PC-3 (cell line): ENCODE measurements around the gene FOXL1. TPM values are rescaled to one million over a fixed set of nuclear protein-coding genes. Genes with fewer than 3 reads are reported as not detected.

Experiments used
- ATAC-seq: fragments of 200-7000 bp; cut with Tn5 transposase; 2 replicates; pipeline ENCODE4 v1.9.1; 2020; ENCODE audit warnings: mild to moderate bottlenecking, moderate library complexity
- BruUV-seq: library from RNA; stranded (reverse); fragments of 400-500 nt; replicated peaks from 2 replicates; lab custom pipeline; 2021; lab: Mats Ljungman, UMichigan
- CTCF ChIA-PET: fragments of 300-600 bp; sonication (Branson Sonifier 250); formaldehyde crosslinking; loops from one replicate; lab custom pipeline; 2022; ENCODE audit warnings: antibody characterized with exemption; lab: Charles Lee
- POLR2A ChIA-PET: fragments of 300-600 bp; sonication (Branson Sonifier 250); formaldehyde crosslinking; loops from one replicate; lab custom pipeline; 2022; ENCODE audit warnings: antibody characterized with exemption; ENCODE audit not compliant: unreplicated experiment; lab: Charles Lee
- DNase-seq: peaks from one replicate; pipeline ENCODE4 v3.0.0-alpha.2; 2015
- H2AFZ ChIP-seq: fragments of 300-600 bp; sonication (generic); 2 replicates; pipeline ENCODE4 v1.6.0; 2016; ENCODE audit warnings: antibody characterized with exemption, low read length
- H3F3A ChIP-seq: fragments of 300-600 bp; sonication (generic); one replicate; pipeline ENCODE4 v1.6.0; 2017; ENCODE audit warnings: antibody characterized with exemption, low read length, control low read depth, mild to moderate bottlenecking; ENCODE audit not compliant: unreplicated experiment
- H3K27ac ChIP-seq: fragments of 300-600 bp; sonication (generic); 2 replicates; pipeline ENCODE4 v1.5.1; 2016; ENCODE audit warnings: mild to moderate bottlenecking, low read length
- H3K27me3 ChIP-seq: fragments of 300-600 bp; sonication (generic); 2 replicates; pipeline ENCODE4 v1.6.1; 2016; ENCODE audit warnings: low read length, mixed read lengths
- H3K36me3 ChIP-seq: fragments of 300-600 bp; sonication (generic); 2 replicates; pipeline ENCODE4 v1.6.1; 2016; ENCODE audit warnings: low read depth, mixed run types, low read length, mixed read lengths
- H3K4me1 ChIP-seq: fragments of 300-600 bp; sonication (generic); 2 replicates; pipeline ENCODE4 v1.5.1; 2016; ENCODE audit warnings: low read length; ENCODE audit not compliant: insufficient read depth
- H3K4me2 ChIP-seq: fragments of 300-600 bp; sonication (generic); 2 replicates; pipeline ENCODE4 v1.6.0; 2016; ENCODE audit warnings: low read length
- H3K4me3 ChIP-seq: fragments of 300-600 bp; sonication (generic); 2 replicates; pipeline ENCODE4 v1.5.1; 2016; ENCODE audit warnings: mild to moderate bottlenecking, low read length, mixed read lengths
- H3K79me2 ChIP-seq: fragments of 300-600 bp; sonication (generic); 2 replicates; pipeline ENCODE4 v1.6.1; 2017; ENCODE audit warnings: low read length, mixed read lengths
- H3K9ac ChIP-seq: fragments of 300-600 bp; sonication (generic); 2 replicates; pipeline ENCODE4 v1.6.0; 2016; ENCODE audit warnings: mild to moderate bottlenecking, low read length
- H3K9me2 ChIP-seq: fragments of 300-600 bp; sonication (generic); replicated peaks from 2 replicates; pipeline ENCODE4 v1.6.1; 2016; ENCODE audit warnings: mixed run types, low read length, mixed read lengths
- H3K9me3 ChIP-seq: fragments of 300-600 bp; sonication (generic); 2 replicates; pipeline ENCODE4 v1.6.1; 2016; ENCODE audit warnings: low read length, mixed read lengths
- H4K20me1 ChIP-seq: fragments of 300-600 bp; sonication (generic); 2 replicates; pipeline ENCODE4 v1.6.1; 2016; ENCODE audit warnings: low read length, mixed read lengths
- CTCF ChIP-seq: fragments of 300-600 bp; sonication (generic); conservative IDR thresholded peaks from 2 replicates; pipeline ENCODE4 v1.5.1; 2017; ENCODE audit warnings: antibody characterized with exemption, low read depth, mild to moderate bottlenecking, low read length
- EZH2 ChIP-seq: fragments of 300-600 bp; sonication (generic); IDR thresholded peaks from one replicate; pipeline ENCODE4 v1.6.1; 2017; ENCODE audit warnings: antibody characterized with exemption, mild to moderate bottlenecking, low read length; ENCODE audit not compliant: unreplicated experiment
- EZH2phosphoT487 ChIP-seq: fragments of 300-600 bp; sonication (generic); IDR thresholded peaks from 2 replicates; pipeline ENCODE4 v1.6.1; 2018; ENCODE audit warnings: mild to moderate bottlenecking, antibody characterized with exemption, low read length, borderline replicate concordance
- intact Hi-C: fragments of 100-400 bp; cut with micrococcal nuclease; formaldehyde crosslinking; loops from 2 replicates; pipeline ENCODE4 v1.9.0; 2023
- total RNA-seq: library from RNA; depleted of rRNA; stranded (reverse); fragments of >200 nt; gene quantifications from 2 replicates; pipeline ENCODE4 v1.2.3, GENCODE V29; 2014

FOXL1 gene
- total RNA-seq, 1 experiment from 2014 or later = 8.1 TPM

GRCh38 chr16:86628614-86629013, 50.3 kb downstream of the FOXL1 start:
- Histone ChIP-seq H3K27me3 (no peaks in the 10 kb centered on the region), H3K9me2 (no peaks in the 10 kb centered on the region), H3F3A (no peaks in the 10 kb centered on the region), H3K4me2 (no peak overlapping the region), H3K4me3 (no peak overlapping the region), H3K36me3 (no peaks in the 10 kb centered on the region), H3K9ac (no peak overlapping the region), H3K79me2 (no peaks in the 10 kb centered on the region), H3K27ac (no peak overlapping the region), H4K20me1 (no peaks in the 10 kb centered on the region), H2AFZ (no peak overlapping the region), H3K4me1 (peaks cover 31% of the 10 kb centered on the region), H3K9me3 (no peaks in the 10 kb centered on the region)
- no TSS peak for BruUV-seq
- intact Hi-C loops = no loop called here
- TF ChIP-seq CTCF = no peak
- TF ChIP-seq EZH2phosphoT487 = no peak
- no peak for TF ChIP-seq EZH2
- POLR2A ChIA-PET = no interaction called here
- peak; percentile 15 for DNase-seq
- no peak for ATAC-seq
- CTCF ChIA-PET = no interaction called here

DNA sequence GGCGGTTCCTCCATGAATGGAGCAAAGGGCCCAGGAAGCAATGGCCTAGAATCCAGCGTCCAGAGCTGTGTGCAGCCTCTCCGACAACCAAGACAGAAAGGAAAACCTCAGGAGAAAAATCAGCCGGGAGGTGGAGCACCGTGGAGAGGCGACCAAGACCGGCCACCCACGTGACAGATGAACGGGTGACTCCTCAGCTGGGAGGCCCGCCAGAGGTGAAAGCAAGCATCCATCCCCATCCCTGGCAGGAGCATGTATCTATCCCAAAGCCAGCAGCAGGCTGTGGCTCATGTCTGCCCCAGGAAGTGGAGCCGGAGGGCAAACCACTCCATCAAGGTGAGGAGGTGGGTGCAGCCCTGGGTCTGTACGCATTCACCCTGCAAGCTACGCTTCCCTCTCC, 52.1 kb downstream of the FOXL1 start:
- Histone ChIP-seq H3K4me2 (0 out of 2 replicates have a peak overlapping the region, but pooled peaks have one; percentile 31), H3K36me3 (no peaks in the 10 kb centered on the region), H3K4me3 (no peak overlapping the region), H3K79me2 (no peaks in the 10 kb centered on the region), H3K9ac (peak overlapping the region; percentile 66), H3K9me2 (no peaks in the 10 kb centered on the region), H3F3A (no peaks in the 10 kb centered on the region), H3K9me3 (no peaks in the 10 kb centered on the region), H3K27ac (peak overlapping the region; percentile 98), H4K20me1 (no peaks in the 10 kb centered on the region), H3K27me3 (no peaks in the 10 kb centered on the region), H3K4me1 (peaks cover 31% of the 10 kb centered on the region), H2AFZ (no peak overlapping the region)
- DNase-seq (peak; percentile 22), ATAC-seq (peak; percentile 8)
- BruUV-seq = no TSS peak
- ChIA-PET POLR2A (interaction anchor here (0.5 to 2.7 kb wide), 3 partner anchors 54 to 121 kb away, joined by 4 to 20 read pairs (median 4); no protein-coding TSS in a partner anchor), CTCF (interaction anchor here (1.0 to 1.4 kb wide), 2 partner anchors 34 to 66 kb away, joined by 3 to 5 read pairs; no protein-coding TSS in a partner anchor)
- TF ChIP-seq CTCF = no peak
- no peak for TF ChIP-seq EZH2phosphoT487
- no peak for TF ChIP-seq EZH2
- intact Hi-C loops = no loop called here

- ChIA-PET POLR2A (interaction anchor here (1.1 to 2.7 kb wide), 2 partner anchors 46 to 55 kb away, joined by 4 to 20 read pairs; no protein-coding TSS in a partner anchor), CTCF (interaction anchor here (0.6 to 1.4 kb wide), 4 partner anchors 29 to 818 kb away, joined by 3 to 5 read pairs (median 4); no protein-coding TSS in a partner anchor)
- Histone ChIP-seq H3K27ac (peak overlapping the region; percentile 98), H3F3A (no peaks in the 10 kb centered on the region), H3K4me1 (peaks cover 31% of the 10 kb centered on the region), H4K20me1 (no peaks in the 10 kb centered on the region), H3K4me2 (peak overlapping the region; percentile 63), H3K4me3 (no peak overlapping the region), H3K9me3 (no peaks in the 10 kb centered on the region), H3K36me3 (no peaks in the 10 kb centered on the region), H3K27me3 (no peaks in the 10 kb centered on the region), H2AFZ (peak overlapping the region; percentile 11; the same call in 1 of the 2 replicates), H3K9me2 (no peaks in the 10 kb centered on the region), H3K79me2 (no peaks in the 10 kb centered on the region), H3K9ac (peak overlapping the region; percentile 81)
- DNase-seq (peak; percentile 85), ATAC-seq (peak; percentile 87)
- TF ChIP-seq CTCF (no peak), EZH2phosphoT487 (no peak), EZH2 (no peak)
- intact Hi-C loops = loop anchor here (1.0 kb wide), 4 partner anchors 33 to 54 kb away; no protein-coding TSS in a partner anchor
- BruUV-seq = no TSS peak
Observed at GRCh38 chr16:86631444-86631843, 53.1 kb downstream of the FOXL1 start.
